Left lung (tissue), 10 donors: Measurements from ENCODE around the gene FIGNL1. TPM values are rescaled to one million over a fixed set of nuclear protein-coding genes. Genes with fewer than 3 reads are reported as not detected.
A peak's percentile ranks its signal among the peaks of the same experiment; 100 is the strongest.

Source experiments
- ATAC-seq: fragments of 200-7000 bp; cut with Tn5 transposase; one replicate; pipeline ENCODE4 v1.9.1; 2020; ENCODE audit warnings: moderate library complexity
- DNase-seq, 4 donors: peaks; one replicate each; pipeline ENCODE4 v3.0.0-alpha.2; 2013 to 2020
- H3K27ac ChIP-seq, 2 donors: fragments of 200-600 bp; sonication (generic) in 1 of 2; one replicate each; pipeline versions ENCODE4 v1.5.0 to v1.8.0; 2020 to 2021
- H3K27me3 ChIP-seq, 2 donors: fragments of 200-600 bp; sonication (generic) in 1 of 2; one replicate each; pipeline versions ENCODE4 v1.5.0 to v1.8.0; 2020 to 2021
- H3K36me3 ChIP-seq, 2 donors: fragments of 200-600 bp; sonication (generic) in 1 of 2; one replicate each; pipeline versions ENCODE4 v1.5.0 to v1.8.0; 2020 to 2021
- H3K4me1 ChIP-seq, 2 donors: fragments of 200-600 bp; one replicate each; pipeline ENCODE4 v1.8.0; 2021
- H3K4me3 ChIP-seq, 2 donors: fragments of 200-600 bp; sonication (generic) in 1 of 2; one replicate each; pipeline versions ENCODE4 v1.5.0 to v1.8.0; 2020 to 2021; ENCODE audit warnings: mild to moderate bottlenecking in 1 of 2
- H3K9me3 ChIP-seq, 2 donors: fragments of 200-600 bp; sonication (generic) in 1 of 2; one replicate each; pipeline versions ENCODE4 v1.5.0 to v1.8.0; 2020 to 2021
- intact Hi-C, 2 donors: fragments of 100-400 bp; cut with DNase I; formaldehyde crosslinking; loops; one replicate each; pipeline versions ENCODE4 v1.11.2 to v1.14.2; 2022
- polyA plus RNA-seq, 6 donors: library from polyadenylated mRNA; unstranded; fragments of 120-200 nt; gene quantifications; one replicate each; pipeline ENCODE4 v1.2.1, GENCODE V29; 2013; ENCODE audit not compliant: insufficient read length in 6 of 6
- total RNA-seq, 2 donors: library from RNA; stranded (reverse); fragmentation: NEBNext Ultra II Directional; extraction: Animal tissue kit (Norgen Biotek cat#: 25700); gene quantifications; one replicate each; pipeline ENCODE4 v1.2.1, GENCODE V29; 2021
- TF ChIP-seq, protein P1 (sequence below), 2 donors: fragments of 200-600 bp; sonication (generic) in 1 of 2; IDR thresholded peaks; one replicate each; pipeline versions ENCODE4 v1.5.0 to v1.8.0; 2021; ENCODE audit warnings: antibody characterized with exemption in 2 of 2
- donor health status: DM: no; HTN: yes; CAD: no.
- donor health status: DM: no; HTN: no; CAD: no.

Gene FIGNL1
- total and polyA plus RNA-seq, 8 donors = 12.0 to 44.8 (median 38.3) TPM

DNA sequence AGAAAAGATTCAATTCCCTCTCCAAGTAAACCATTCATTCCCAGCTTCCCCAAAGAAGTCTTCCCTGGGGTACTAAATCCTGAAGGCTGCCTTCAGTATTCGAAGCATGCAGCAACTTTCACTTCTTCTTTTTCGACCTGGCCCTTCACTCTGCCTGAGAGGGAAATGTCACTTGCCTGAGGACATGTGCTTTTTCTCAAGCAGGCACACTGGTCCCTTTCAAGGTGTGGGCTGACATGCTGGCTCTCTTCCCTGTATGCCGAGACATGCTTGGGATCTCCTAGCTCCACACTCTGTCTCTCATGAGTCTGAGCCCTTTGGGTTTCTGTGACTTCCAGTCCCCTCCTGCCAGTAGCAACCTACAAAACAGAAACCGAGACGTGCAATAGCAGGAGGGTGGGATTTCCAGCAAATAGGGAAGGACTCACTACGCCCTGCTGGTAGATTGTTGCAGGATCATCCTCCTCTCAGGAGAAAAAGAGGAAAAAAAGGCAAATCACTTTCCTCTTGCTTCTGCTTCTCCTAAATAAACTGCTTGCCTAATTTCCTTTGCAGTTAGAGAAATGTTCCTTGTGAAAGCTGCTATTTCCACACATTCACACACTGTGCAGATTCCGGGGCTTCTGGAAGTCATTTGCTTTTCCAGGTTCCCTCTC is 33.5 kb downstream of the FIGNL1 start:
- Histone ChIP-seq H3K36me3 (no peaks in the 10 kb centered on the region), H3K4me3 (no peak overlapping the region), H3K9me3 (no peaks in the 10 kb centered on the region), H3K27me3 (no peaks in the 10 kb centered on the region), H3K27ac (peak overlapping the region in 1 of 2 donors; percentile 79), H3K4me1 (peaks cover 0 to 45% of the 10 kb centered on the region in 2 donors)
- intact Hi-C loops = no loop called here
- TF ChIP-seq, protein P1, sequence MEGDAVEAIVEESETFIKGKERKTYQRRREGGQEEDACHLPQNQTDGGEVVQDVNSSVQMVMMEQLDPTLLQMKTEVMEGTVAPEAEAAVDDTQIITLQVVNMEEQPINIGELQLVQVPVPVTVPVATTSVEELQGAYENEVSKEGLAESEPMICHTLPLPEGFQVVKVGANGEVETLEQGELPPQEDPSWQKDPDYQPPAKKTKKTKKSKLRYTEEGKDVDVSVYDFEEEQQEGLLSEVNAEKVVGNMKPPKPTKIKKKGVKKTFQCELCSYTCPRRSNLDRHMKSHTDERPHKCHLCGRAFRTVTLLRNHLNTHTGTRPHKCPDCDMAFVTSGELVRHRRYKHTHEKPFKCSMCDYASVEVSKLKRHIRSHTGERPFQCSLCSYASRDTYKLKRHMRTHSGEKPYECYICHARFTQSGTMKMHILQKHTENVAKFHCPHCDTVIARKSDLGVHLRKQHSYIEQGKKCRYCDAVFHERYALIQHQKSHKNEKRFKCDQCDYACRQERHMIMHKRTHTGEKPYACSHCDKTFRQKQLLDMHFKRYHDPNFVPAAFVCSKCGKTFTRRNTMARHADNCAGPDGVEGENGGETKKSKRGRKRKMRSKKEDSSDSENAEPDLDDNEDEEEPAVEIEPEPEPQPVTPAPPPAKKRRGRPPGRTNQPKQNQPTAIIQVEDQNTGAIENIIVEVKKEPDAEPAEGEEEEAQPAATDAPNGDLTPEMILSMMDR (IDR thresholded peaks at IDR 0.05) = peak in 1 of 2 donors; percentile 19
- DNase-seq = no peak
- ATAC-seq = peak; percentile 45

DNA sequence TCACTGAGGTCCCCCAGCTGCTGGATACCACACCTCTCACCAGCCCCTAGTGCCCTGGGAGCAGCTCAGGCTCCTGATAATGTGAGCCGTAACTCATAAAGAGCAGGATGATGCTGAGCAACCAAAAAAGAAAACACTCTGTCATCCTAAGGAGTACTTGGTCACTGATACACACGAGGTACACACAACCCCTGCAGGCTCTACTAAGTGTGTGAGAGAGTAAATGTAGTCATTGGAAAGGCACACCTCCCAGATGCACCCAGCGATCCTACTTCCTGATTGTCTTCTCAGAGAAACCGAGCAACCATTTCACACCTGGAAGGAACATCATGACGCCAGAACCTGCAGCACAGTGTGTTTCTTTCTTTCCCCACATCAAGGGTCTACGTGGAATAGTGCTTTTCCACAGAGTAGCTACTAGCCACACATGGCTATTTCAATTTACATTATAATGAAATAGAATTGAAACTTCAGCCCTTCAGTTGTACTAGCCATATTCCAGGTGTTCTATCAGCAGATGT is 34.2 kb downstream of the FIGNL1 start:
- H3K4me1 ChIP-seq = peaks cover 0 to 45% of the 10 kb centered on the region in 2 donors
- H3K27me3 ChIP-seq = no peaks in the 10 kb centered on the region
- H3K36me3 ChIP-seq = no peaks in the 10 kb centered on the region
- ATAC-seq = no peak
- peak overlapping the region in 1 of 2 donors; percentile 79 for H3K27ac ChIP-seq
- DNase-seq = no peak
- no peak overlapping the region for H3K4me3 ChIP-seq
- TF ChIP-seq, protein P1 (IDR thresholded peaks at IDR 0.05) = no peak
- intact Hi-C loops = no loop called here
- H3K9me3 ChIP-seq = no peaks in the 10 kb centered on the region

- no peak for ATAC-seq
- intact Hi-C loops = no loop called here
- Histone ChIP-seq H3K4me3 (no peak overlapping the region), H3K27me3 (no peaks in the 10 kb centered on the region), H3K4me1 (peaks cover 0 to 66% of the 10 kb centered on the region in 2 donors), H3K27ac (no peak overlapping the region), H3K36me3 (no peaks in the 10 kb centered on the region), H3K9me3 (no peaks in the 10 kb centered on the region)
- TF ChIP-seq, protein P1 (IDR thresholded peaks at IDR 0.05) = no peak
- no peak for DNase-seq
Measured at GRCh38 chr7:50413561-50413960, 36.6 kb downstream of the FIGNL1 start.

- H3K4me3 ChIP-seq = no peak overlapping the region
- intact Hi-C loops = no loop called here
- no peaks in the 10 kb centered on the region for H3K27me3 ChIP-seq
- H3K4me1 ChIP-seq = peaks cover 0 to 66% of the 10 kb centered on the region in 2 donors
- H3K27ac ChIP-seq = no peak overlapping the region
- no peak for DNase-seq
- ATAC-seq = no peak
- TF ChIP-seq, protein P1 (IDR thresholded peaks at IDR 0.05) = no peak
- H3K9me3 ChIP-seq = no peaks in the 10 kb centered on the region
- H3K36me3 ChIP-seq = no peaks in the 10 kb centered on the region
Measured at GRCh38 chr7:50412973-50413372, 37.2 kb downstream of the FIGNL1 start.

DNA sequence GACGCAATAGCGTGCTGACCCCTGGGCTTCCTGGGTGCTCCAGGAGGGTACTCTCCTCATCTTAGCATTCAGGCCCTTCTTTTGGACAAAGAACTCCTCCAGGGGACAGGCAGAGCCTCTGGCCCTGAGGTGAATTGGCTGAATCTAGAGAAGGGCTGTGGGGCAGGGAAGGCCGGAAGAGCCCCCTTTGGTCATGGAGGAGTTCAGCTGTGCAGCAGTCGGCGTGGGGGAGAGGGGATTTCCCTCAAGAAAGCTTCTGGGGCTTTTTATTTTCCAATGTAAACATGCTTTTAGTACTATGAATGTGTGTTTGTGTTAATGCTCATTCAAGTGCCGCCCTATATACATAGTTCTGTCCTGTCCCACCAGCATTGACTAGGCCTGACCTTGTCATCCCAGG is 38.8 kb downstream of the FIGNL1 start:
- Histone ChIP-seq H3K9me3 (no peaks in the 10 kb centered on the region), H3K4me1 (peaks cover 0 to 53% of the 10 kb centered on the region in 2 donors), H3K27me3 (peaks cover 0 to 6% of the 10 kb centered on the region in 2 donors), H3K4me3 (no peak overlapping the region), H3K27ac (no peak overlapping the region), H3K36me3 (no peaks in the 10 kb centered on the region)
- intact Hi-C loops = no loop called here
- no peak for ATAC-seq
- TF ChIP-seq, protein P1 (IDR thresholded peaks at IDR 0.05) = no peak
- no peak for DNase-seq
